Astrocyte (in vitro differentiated cells and primary cell): ENCODE results near the gene ZNF692. TPM values are rescaled to one million over a fixed set of nuclear protein-coding genes. Genes with fewer than 3 reads are reported as not detected.
"Not testable (repeated sequence)": the region's sequence is repeated elsewhere in the genome, so short reads cannot be mapped to it uniquely, and the experiment has no call there.

Experiments used
- DNase-seq: peaks from one replicate; pipeline ENCODE4 v3.0.0-alpha.2; 2010; ENCODE audit warnings: low read depth
- FAIRE-seq: peaks from 2 replicates; lab custom pipeline; 2011; peaks lifted over from hg19 to GRCh38; lab: Jason Lieb, UNC
- H2AFZ ChIP-seq: 2 replicates; pipeline ENCODE4 v1.6.0; 2012; ENCODE audit warnings: low read depth, low read length, inconsistent platforms
- H3K27ac ChIP-seq: 2 replicates; pipeline ENCODE4 v1.5.1; 2011; ENCODE audit warnings: low read depth, low read length, inconsistent platforms
- H3K27me3 ChIP-seq: 2 replicates; pipeline ENCODE4 v1.6.0; 2011; ENCODE audit warnings: low read length, inconsistent platforms; ENCODE audit not compliant: insufficient read depth
- H3K36me3 ChIP-seq: 2 replicates; pipeline ENCODE4 v1.5.1; 2011; ENCODE audit warnings: low read length, inconsistent platforms; ENCODE audit not compliant: insufficient read depth
- H3K4me1 ChIP-seq: 2 replicates; pipeline ENCODE4 v1.5.1; 2011; ENCODE audit warnings: low read length, inconsistent platforms; ENCODE audit not compliant: insufficient read depth
- H3K4me2 ChIP-seq: 2 replicates; pipeline ENCODE4 v1.6.0; 2012; ENCODE audit warnings: low read length, inconsistent platforms
- H3K4me3 ChIP-seq: 2 replicates; pipeline ENCODE4 v1.5.1; 2011; ENCODE audit warnings: low read depth, mild to moderate bottlenecking, low read length, inconsistent platforms; ENCODE audit not compliant: insufficient read depth
- H3K79me2 ChIP-seq: 2 replicates; pipeline ENCODE4 v1.6.0; 2012; ENCODE audit warnings: mild to moderate bottlenecking, low read length, inconsistent platforms; ENCODE audit not compliant: insufficient read depth
- H3K9ac ChIP-seq: 2 replicates; pipeline ENCODE4 v1.6.0; 2012; ENCODE audit warnings: mild to moderate bottlenecking, low read length, inconsistent platforms
- H3K9me3 ChIP-seq: 2 replicates; pipeline ENCODE4 v1.5.1; 2012; ENCODE audit warnings: low read depth, mild to moderate bottlenecking, low read length, inconsistent platforms; ENCODE audit not compliant: insufficient read depth
- H4K20me1 ChIP-seq: 2 replicates; pipeline ENCODE4 v1.6.0; 2012; ENCODE audit warnings: low read length, inconsistent platforms; ENCODE audit not compliant: insufficient read depth
- H3K27ac Mint-ChIP-seq: one replicate; pipeline ENCODE4 v1.8.0; 2021; ENCODE audit warnings: mild to moderate bottlenecking, mixed read lengths; ENCODE audit not compliant: unreplicated experiment
- H3K27me3 Mint-ChIP-seq: one replicate; pipeline ENCODE4 v1.8.0; 2021; ENCODE audit warnings: low read depth, mixed read lengths; ENCODE audit not compliant: unreplicated experiment
- H3K36me3 Mint-ChIP-seq: one replicate; pipeline ENCODE4 v1.8.0; 2021; ENCODE audit warnings: low read depth, mixed read lengths; ENCODE audit not compliant: unreplicated experiment
- H3K4me1 Mint-ChIP-seq: one replicate; pipeline ENCODE4 v1.8.0; 2021; ENCODE audit warnings: low read depth, mixed read lengths; ENCODE audit not compliant: unreplicated experiment
- H3K4me3 Mint-ChIP-seq: one replicate; pipeline ENCODE4 v1.8.0; 2021; ENCODE audit warnings: mild to moderate bottlenecking, moderate library complexity, mixed read lengths; ENCODE audit not compliant: unreplicated experiment
- H3K9me3 Mint-ChIP-seq: one replicate; pipeline ENCODE4 v1.8.0; 2021; ENCODE audit warnings: mild to moderate bottlenecking, mixed read lengths; ENCODE audit not compliant: unreplicated experiment
- CTCF ChIP-seq: IDR thresholded peaks from 2 replicates; pipeline ENCODE4 v1.5.1; 2011; ENCODE audit warnings: low read depth, mild to moderate bottlenecking, inconsistent platforms, low read length, moderate library complexity; ENCODE audit not compliant: insufficient read depth
- EZH2 ChIP-seq: IDR thresholded peaks from 2 replicates; pipeline ENCODE4 v1.6.1; 2012; ENCODE audit warnings: mild to moderate bottlenecking, low read length, inconsistent platforms; ENCODE audit not compliant: insufficient read depth
- total RNA-seq: library from RNA; stranded (reverse); gene quantifications from 2 replicates; pipeline ENCODE4 v1.2.1, GENCODE V29; 2021

ZNF692 gene
- total RNA-seq, 1 donor from 2014 or later: 41.4 TPM

DNA sequence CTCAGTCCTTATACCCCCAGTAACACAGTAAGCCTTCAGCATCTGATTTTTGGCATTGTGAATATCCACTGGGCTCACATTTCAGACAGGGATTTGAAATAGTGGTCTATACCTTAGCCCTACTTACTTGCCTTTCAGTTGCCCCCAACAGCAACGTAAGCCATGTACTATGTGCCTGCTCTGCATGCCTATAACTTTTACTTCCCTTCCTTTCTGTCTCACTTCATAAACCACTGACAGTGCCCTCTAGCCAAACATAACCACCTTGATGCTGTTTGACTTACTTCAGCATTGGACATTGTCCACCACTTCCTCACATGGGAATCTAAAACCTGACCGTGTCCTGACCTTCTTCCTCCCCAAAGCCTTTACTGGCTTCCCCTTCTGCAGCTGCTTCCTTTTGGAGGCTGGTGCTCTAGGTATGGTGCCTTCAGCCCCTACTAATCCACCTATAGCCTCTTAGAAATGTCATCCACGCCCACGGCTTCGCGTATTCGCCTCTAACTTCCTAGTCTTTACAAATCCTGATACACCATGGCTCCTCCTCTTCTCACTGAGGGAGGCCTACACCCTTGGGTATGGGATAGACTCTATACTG lies 24.4 kb downstream of the ZNF692 start:
- Histone ChIP-seq H3K36me3 (no peaks in the 10 kb centered on the region), H3K27ac (no peak overlapping the region), H3K9ac (no peak overlapping the region), H3K4me1 (peaks cover 3% of the 10 kb centered on the region), H3K4me2 (no peak overlapping the region), H3K9me3 (no peaks in the 10 kb centered on the region), H3K4me3 (no peak overlapping the region), H4K20me1 (no peaks in the 10 kb centered on the region), H2AFZ (no peak overlapping the region), H3K79me2 (peaks cover 9% of the 10 kb centered on the region), H3K27me3 (peaks cover 3% of the 10 kb centered on the region)
- TF ChIP-seq EZH2 (no peak), CTCF (no peak)
- H3K27me3 Mint-ChIP-seq: no peaks in the 10 kb centered on the region
- H3K9me3 Mint-ChIP-seq: peaks cover 4% of the 10 kb centered on the region
- DNase-seq (no peak), FAIRE-seq (no peak)
- H3K4me3 Mint-ChIP-seq: no peak overlapping the region
- no peaks in the 10 kb centered on the region for H3K36me3 Mint-ChIP-seq
- no peak overlapping the region for H3K27ac Mint-ChIP-seq
- H3K4me1 Mint-ChIP-seq: peaks cover 2% of the 10 kb centered on the region

DNA sequence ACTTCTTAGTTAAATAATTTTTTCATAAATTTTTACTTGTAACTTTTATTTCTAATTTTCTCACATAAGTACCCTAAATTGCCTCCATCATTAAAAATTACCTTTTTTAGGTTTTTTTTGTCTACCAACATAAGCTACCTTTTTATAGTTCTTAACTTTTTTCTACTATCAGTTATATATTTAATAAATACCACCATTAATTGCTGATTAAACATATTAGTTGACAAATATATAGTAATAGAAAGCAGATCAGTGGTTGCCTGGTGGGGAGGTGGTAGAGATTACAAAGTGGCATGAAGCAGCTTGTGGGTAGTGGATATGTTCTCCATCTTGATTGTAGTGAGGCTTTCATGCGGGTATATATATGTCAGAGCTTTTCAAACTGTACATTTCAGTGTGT lies 27.0 kb downstream of the ZNF692 start:
- TF ChIP-seq CTCF (no peak), EZH2 (no peak)
- Mint-ChIP-seq H3K9me3 (peaks cover 4% of the 10 kb centered on the region), H3K27me3 (no peaks in the 10 kb centered on the region), H3K4me3 (no peak overlapping the region), H3K27ac (no peak overlapping the region), H3K4me1 (peaks cover 4% of the 10 kb centered on the region), H3K36me3 (no peaks in the 10 kb centered on the region)
- Histone ChIP-seq H3K36me3 (no peaks in the 10 kb centered on the region), H3K79me2 (no peaks in the 10 kb centered on the region), H3K27me3 (peaks cover 3% of the 10 kb centered on the region), H4K20me1 (no peaks in the 10 kb centered on the region), H3K9ac (no peak overlapping the region), H3K4me1 (peaks cover 6% of the 10 kb centered on the region), H3K4me3 (no peak overlapping the region), H3K27ac (no peak overlapping the region), H3K9me3 (no peaks in the 10 kb centered on the region), H2AFZ (no peak overlapping the region), H3K4me2 (no peak overlapping the region)
- FAIRE-seq (no peak), DNase-seq (no peak)

DNA sequence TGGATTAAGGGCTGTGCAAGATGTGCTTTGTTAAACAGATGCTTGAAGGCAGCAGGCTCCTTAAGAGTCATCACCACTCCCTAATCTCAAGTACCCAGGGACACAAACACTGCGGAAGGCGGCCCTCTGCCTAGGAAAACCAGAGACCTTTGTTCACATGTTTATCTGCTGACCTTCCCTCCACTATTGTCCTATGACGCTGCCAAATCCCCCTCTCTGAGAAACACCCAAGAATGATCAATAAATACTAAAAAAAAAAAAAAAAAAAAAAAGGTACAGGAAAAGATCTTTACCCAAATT lies 28.2 kb downstream of the ZNF692 start:
- H4K20me1 ChIP-seq, H3K9me3 Mint-ChIP-seq, H3K9me3 ChIP-seq, H3K36me3 Mint-ChIP-seq, H3K79me2 ChIP-seq, H3K27ac ChIP-seq, H3K4me3 ChIP-seq, H3K4me1 ChIP-seq, FAIRE-seq, H3K4me1 Mint-ChIP-seq, H3K27me3 ChIP-seq, DNase-seq, H3K27me3 Mint-ChIP-seq, H3K27ac Mint-ChIP-seq, H3K9ac ChIP-seq, H3K36me3 ChIP-seq, H2AFZ ChIP-seq, H3K4me3 Mint-ChIP-seq, H3K4me2 ChIP-seq: not testable (repeated sequence)
